ENCODE data around the gene LRMDA. TPM values are rescaled to one million over a fixed set of nuclear protein-coding genes. Genes with fewer than 3 reads are reported as not detected.

Gene LRMDA
- total RNA-seq, 1 experiment from 2014 or later = 1.2 TPM

DNA sequence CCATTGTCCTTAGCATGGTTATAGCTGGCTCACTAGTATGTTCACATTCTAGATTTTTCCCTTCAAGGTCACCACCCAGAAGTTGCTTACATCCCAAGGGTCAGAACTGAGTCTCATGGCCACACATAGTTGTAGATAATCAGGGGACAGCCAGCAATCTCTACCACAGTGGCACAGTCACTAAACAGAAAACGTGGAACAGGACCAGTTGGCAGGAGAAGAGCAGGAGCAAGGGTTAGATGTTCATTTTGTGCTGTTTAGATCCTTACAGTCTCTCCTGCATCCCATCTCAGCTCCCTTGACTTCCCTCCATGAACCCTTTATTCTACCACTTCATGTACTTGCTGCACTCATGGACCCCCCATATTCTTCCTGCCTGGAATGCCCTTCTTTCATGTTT lies 73.9 kb downstream of the LRMDA start:
- no peak for DNase-seq
- no TSS peak for BruUV-seq (replicated peaks)
- H3K79me2 ChIP-seq (ENCODE audit: low read length) = no peaks in the 10 kb centered on the region
- H4K20me1 ChIP-seq (ENCODE audit: low read length) = no peaks in the 10 kb centered on the region
- no peaks in the 10 kb centered on the region for H3K27me3 ChIP-seq (ENCODE audit: low read length)
- intact Hi-C loops (cut with micrococcal nuclease) = loop anchor here (5.0 kb wide), 1 partner anchor 147 kb away; no protein-coding TSS in a partner anchor
- CTCF ChIA-PET = no interaction called here
- no peak overlapping the region for H2AFZ ChIP-seq (ENCODE audit: low read length)
- no peaks in the 10 kb centered on the region for H3F3A ChIP-seq (ENCODE audit: low read length, unreplicated experiment)
- H3K27ac ChIP-seq (ENCODE audit: low read length) = no peak overlapping the region
- H3K9me3 ChIP-seq (ENCODE audit: low read length) = no peaks in the 10 kb centered on the region
- no peak for ATAC-seq
- no peak overlapping the region for H3K9ac ChIP-seq (ENCODE audit: low read length)
- no peak overlapping the region for H3K4me3 ChIP-seq (ENCODE audit: low read length)
- peaks cover 24% of the 10 kb centered on the region for H3K4me1 ChIP-seq (ENCODE audit: insufficient read depth, low read length)
- POLR2A ChIA-PET (ENCODE audit: unreplicated experiment) = no interaction called here
- no peak overlapping the region for H3K4me2 ChIP-seq (ENCODE audit: low read length)
- no peaks in the 10 kb centered on the region for H3K9me2 ChIP-seq (replicated peaks; ENCODE audit: low read length)
- TF ChIP-seq, protein P1, sequence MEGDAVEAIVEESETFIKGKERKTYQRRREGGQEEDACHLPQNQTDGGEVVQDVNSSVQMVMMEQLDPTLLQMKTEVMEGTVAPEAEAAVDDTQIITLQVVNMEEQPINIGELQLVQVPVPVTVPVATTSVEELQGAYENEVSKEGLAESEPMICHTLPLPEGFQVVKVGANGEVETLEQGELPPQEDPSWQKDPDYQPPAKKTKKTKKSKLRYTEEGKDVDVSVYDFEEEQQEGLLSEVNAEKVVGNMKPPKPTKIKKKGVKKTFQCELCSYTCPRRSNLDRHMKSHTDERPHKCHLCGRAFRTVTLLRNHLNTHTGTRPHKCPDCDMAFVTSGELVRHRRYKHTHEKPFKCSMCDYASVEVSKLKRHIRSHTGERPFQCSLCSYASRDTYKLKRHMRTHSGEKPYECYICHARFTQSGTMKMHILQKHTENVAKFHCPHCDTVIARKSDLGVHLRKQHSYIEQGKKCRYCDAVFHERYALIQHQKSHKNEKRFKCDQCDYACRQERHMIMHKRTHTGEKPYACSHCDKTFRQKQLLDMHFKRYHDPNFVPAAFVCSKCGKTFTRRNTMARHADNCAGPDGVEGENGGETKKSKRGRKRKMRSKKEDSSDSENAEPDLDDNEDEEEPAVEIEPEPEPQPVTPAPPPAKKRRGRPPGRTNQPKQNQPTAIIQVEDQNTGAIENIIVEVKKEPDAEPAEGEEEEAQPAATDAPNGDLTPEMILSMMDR (conservative IDR thresholded peaks at IDR 0.05; ENCODE audit: low read depth, low read length) = no peak
- TF ChIP-seq EZH2phosphoT487 (IDR thresholded peaks at IDR 0.05; ENCODE audit: borderline replicate concordance, low read length) (no peak), EZH2 (IDR thresholded peaks at IDR 0.05; ENCODE audit: low read length, unreplicated experiment) (no peak)
- no peaks in the 10 kb centered on the region for H3K36me3 ChIP-seq (ENCODE audit: low read depth, low read length)

DNA sequence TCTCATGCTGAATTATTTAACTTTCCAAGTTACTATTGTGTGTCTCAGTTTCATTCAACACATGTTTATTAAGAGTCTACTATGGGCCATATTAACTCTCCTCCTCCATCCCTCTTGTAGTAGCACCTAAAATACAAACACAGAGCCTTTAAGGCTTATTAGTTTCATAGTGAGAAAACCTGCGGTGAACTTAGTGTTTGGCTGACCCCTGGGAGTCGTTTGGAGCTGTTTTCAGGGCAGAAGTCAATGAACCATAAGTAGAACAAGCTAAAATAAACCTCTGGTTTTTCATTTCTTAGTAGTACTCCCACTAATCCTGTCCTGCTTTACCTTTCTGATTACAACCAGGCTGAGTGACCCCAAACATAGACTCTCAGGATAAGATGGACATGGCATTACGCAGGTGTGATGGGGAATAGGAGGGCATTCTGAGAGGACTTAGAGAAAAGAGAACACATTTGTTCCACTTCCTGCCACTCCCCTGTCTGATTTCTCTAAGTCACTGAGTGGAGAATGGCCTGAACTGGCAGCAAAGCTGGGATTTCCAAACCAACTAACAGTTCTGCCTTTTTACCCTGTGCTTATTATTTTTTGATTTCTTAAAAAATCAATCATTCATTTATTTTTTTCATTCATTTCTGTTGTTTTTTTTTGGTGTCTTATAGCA lies 74.5 kb downstream of the LRMDA start:
- TF ChIP-seq EZH2 (IDR thresholded peaks at IDR 0.05; ENCODE audit: low read length, unreplicated experiment) (no peak), EZH2phosphoT487 (IDR thresholded peaks at IDR 0.05; ENCODE audit: borderline replicate concordance, low read length) (no peak)
- TF ChIP-seq, protein P1 (conservative IDR thresholded peaks at IDR 0.05; ENCODE audit: low read depth, low read length) = no peak
- no peaks in the 10 kb centered on the region for H3K9me3 ChIP-seq (ENCODE audit: low read length)
- no peak overlapping the region for H3K4me2 ChIP-seq (ENCODE audit: low read length)
- POLR2A ChIA-PET (ENCODE audit: unreplicated experiment) = no interaction called here
- no peaks in the 10 kb centered on the region for H3F3A ChIP-seq (ENCODE audit: low read length, unreplicated experiment)
- no peak overlapping the region for H3K27ac ChIP-seq (ENCODE audit: low read length)
- H3K9ac ChIP-seq (ENCODE audit: low read length) = no peak overlapping the region
- intact Hi-C loops (cut with micrococcal nuclease) = loop anchor here (5.0 kb wide), 1 partner anchor 146 kb away; no protein-coding TSS in a partner anchor
- H2AFZ ChIP-seq (ENCODE audit: low read length) = no peak overlapping the region
- no peaks in the 10 kb centered on the region for H3K36me3 ChIP-seq (ENCODE audit: low read depth, low read length)
- H3K27me3 ChIP-seq (ENCODE audit: low read length) = no peaks in the 10 kb centered on the region
- peaks cover 24% of the 10 kb centered on the region for H3K4me1 ChIP-seq (ENCODE audit: insufficient read depth, low read length)
- no peaks in the 10 kb centered on the region for H3K79me2 ChIP-seq (ENCODE audit: low read length)
- H4K20me1 ChIP-seq (ENCODE audit: low read length) = no peaks in the 10 kb centered on the region
- ATAC-seq (no peak), DNase-seq (no peak)
- CTCF ChIA-PET = no interaction called here
- no peak overlapping the region for H3K4me3 ChIP-seq (ENCODE audit: low read length)
- no TSS peak for BruUV-seq (replicated peaks)
- no peaks in the 10 kb centered on the region for H3K9me2 ChIP-seq (replicated peaks; ENCODE audit: low read length)

DNA sequence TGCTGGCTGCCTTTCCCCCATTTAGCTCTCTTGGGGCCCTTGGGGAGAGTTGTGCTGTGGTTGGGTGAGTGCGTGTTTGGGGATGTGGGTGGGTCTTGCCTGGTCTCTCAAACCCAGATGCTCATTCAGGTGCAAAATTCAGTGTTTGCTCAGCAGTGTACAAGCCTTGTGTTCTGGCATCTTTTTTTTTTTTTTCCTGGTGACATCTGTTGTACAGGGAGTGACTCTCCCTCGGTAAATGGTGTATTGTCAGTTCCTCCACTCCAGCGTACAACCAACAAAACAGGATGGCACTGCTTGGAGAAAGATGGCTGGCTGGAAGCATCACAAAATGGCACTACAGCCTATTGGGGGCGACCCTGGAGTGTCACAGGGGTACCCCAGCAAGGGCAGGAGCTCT lies 75.5 kb downstream of the LRMDA start:
- Histone ChIP-seq H3K79me2 (ENCODE audit: low read length) (no peaks in the 10 kb centered on the region), H3K4me3 (ENCODE audit: low read length) (no peak overlapping the region), H3K27me3 (ENCODE audit: low read length) (peaks cover 8% of the 10 kb centered on the region; the same call in 1 of the 2 replicates), H3K9me3 (ENCODE audit: low read length) (no peaks in the 10 kb centered on the region), H3F3A (ENCODE audit: low read length, unreplicated experiment) (no peaks in the 10 kb centered on the region), H3K36me3 (ENCODE audit: low read depth, low read length) (no peaks in the 10 kb centered on the region), H3K9me2 (replicated peaks; ENCODE audit: low read length) (no peaks in the 10 kb centered on the region), H2AFZ (ENCODE audit: low read length) (no peak overlapping the region), H3K27ac (ENCODE audit: low read length) (no peak overlapping the region), H3K4me2 (ENCODE audit: low read length) (no peak overlapping the region), H3K4me1 (ENCODE audit: insufficient read depth, low read length) (peaks cover 25% of the 10 kb centered on the region), H3K9ac (ENCODE audit: low read length) (no peak overlapping the region), H4K20me1 (ENCODE audit: low read length) (no peaks in the 10 kb centered on the region)
- no peak for DNase-seq
- ChIA-PET POLR2A (ENCODE audit: unreplicated experiment) (no interaction called here), CTCF (no interaction called here)
- intact Hi-C loops (cut with micrococcal nuclease) = loop anchor here (5.0 kb wide), 1 partner anchor 145 kb away; no protein-coding TSS in a partner anchor
- no peak for ATAC-seq
- no TSS peak for BruUV-seq (replicated peaks)
- TF ChIP-seq, protein P1 (conservative IDR thresholded peaks at IDR 0.05; ENCODE audit: low read depth, low read length) = no peak
- TF ChIP-seq EZH2phosphoT487 (IDR thresholded peaks at IDR 0.05; ENCODE audit: borderline replicate concordance, low read length) = no peak
- TF ChIP-seq EZH2 (IDR thresholded peaks at IDR 0.05; ENCODE audit: low read length, unreplicated experiment) = no peak
